D341Med (cell line): Measurements from ENCODE around the gene TRAPPC2.

Experiments
- DNase-seq: peaks from one replicate; pipeline ENCODE4 v3.0.0; 2012; ENCODE audit warnings: low spot score

Gene TRAPPC2

DNA sequence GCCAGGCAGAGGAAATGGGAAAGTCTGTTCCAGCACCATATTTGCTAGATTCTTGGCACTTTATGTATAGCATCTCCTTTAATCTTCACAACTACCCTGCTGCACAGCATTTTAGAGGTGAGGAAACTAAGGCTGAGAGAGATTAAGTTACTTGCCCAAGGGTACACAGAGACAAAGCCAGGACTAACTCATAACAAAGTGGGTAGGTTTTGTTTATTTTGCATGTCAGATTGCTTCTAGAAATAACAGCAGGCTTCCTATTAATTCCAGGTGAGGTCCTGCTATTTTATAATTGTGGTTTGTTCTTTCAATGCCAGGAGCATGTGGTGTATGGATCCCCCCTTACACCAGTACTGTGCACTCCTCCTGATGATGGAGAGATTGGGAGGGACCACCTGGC is 66.5 kb downstream of the TRAPPC2 start:
- no peak for DNase-seq

DNA sequence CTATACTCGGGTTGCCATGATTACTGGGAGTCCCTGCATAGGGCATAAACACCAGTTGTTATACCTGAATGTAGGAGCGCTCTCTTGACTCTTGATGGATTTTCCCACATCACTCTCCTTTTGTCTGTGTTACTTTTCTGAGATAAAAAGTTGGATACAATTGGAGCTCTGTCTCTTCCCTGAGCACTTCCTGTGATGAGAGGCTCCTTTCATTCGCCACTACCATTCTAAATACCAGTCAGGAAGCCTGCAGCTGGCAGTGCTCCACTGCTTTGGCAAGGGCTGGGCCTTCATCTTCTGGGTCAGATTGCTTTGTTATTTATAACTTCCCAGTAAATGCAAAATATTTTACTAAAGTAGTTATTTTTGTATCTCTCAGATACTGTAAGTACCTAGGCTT is 67.6 kb downstream of the TRAPPC2 start:
- DNase-seq: no peak

DNA sequence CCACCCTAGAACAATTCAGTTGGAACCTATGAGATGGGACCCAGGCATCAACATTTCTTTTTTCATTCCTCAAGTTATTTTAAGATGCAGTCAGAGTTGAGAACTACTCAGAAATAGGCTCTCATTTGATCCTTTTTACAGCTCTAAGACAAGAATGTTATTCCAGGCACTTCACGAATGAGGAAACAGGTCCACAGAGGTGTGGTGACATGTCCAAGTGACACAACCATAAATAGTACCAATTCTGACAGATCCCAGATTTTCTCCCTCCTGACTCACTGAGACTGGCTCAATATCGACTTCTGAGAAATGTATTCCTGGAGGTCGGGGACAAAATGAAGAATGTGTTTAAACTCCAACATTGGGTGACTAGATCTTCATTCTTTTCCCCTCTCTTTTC is 70.4 kb downstream of the TRAPPC2 start:
- no peak for DNase-seq

DNA sequence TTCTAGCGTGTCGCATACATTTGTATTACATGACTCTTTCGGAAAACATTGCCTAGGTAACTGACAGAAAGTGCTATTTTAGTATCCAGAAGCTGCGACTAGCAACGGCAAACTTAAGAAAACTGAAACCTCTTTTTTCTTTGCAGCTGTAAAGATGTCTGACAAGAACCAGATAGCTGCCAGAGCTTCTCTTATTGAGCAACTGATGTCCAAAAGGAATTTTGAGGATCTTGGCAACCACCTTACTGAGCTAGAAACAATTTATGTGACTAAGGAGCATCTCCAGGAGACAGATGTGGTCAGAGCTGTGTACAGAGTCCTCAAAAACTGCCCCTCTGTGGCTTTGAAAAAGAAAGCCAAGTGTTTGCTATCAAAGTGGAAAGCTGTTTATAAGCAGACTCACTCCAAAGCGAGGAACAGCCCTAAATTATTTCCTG is 72.0 kb downstream of the TRAPPC2 start:
- DNase-seq: no peak
